GM23338 (cell line): ENCODE measurements around the gene ERN2. TPM values are rescaled to one million over a fixed set of nuclear protein-coding genes. Genes with fewer than 3 reads are reported as not detected.

ENCODE experiments used
- ATAC-seq: fragments of 200-7000 bp; cut with Tn5 transposase; 3 replicates; pipeline ENCODE4 v1.9.1; 2020
- DNase-seq: peaks from one replicate; pipeline ENCODE4 v3.0.0-alpha.2; 2015; ENCODE audit warnings: low spot score
- H2AFZ ChIP-seq: fragments of 200-600 bp; sonication (generic); 2 replicates; pipeline ENCODE4 v1.8.0; 2016; ENCODE audit warnings: antibody characterized with exemption, mild to moderate bottlenecking, moderate library complexity
- H3F3A ChIP-seq: fragments of 200-600 bp; sonication (generic); replicated peaks from 2 replicates; pipeline ENCODE4 v1.8.0; 2017; ENCODE audit warnings: antibody characterized with exemption, mixed run types, low read depth
- H3K27ac ChIP-seq: fragments of 200-600 bp; sonication (generic); 2 replicates; pipeline ENCODE4 v1.6.1; 2016; ENCODE audit warnings: low read depth
- H3K27me3 ChIP-seq: fragments of 200-600 bp; sonication (generic); 2 replicates; pipeline ENCODE4 v1.8.0; 2016; ENCODE audit warnings: mild to moderate bottlenecking, mixed run types, moderate library complexity; ENCODE audit not compliant: insufficient read depth
- H3K36me3 ChIP-seq: fragments of 200-600 bp; sonication (generic); 2 replicates; pipeline ENCODE4 v1.8.0; 2016; ENCODE audit warnings: mild to moderate bottlenecking; ENCODE audit not compliant: insufficient read depth
- H3K4me1 ChIP-seq: fragments of 200-600 bp; sonication (generic); 2 replicates; pipeline ENCODE4 v1.8.0; 2016; ENCODE audit warnings: mild to moderate bottlenecking, moderate library complexity; ENCODE audit not compliant: insufficient read depth
- H3K4me2 ChIP-seq: fragments of 200-600 bp; sonication (generic); 2 replicates; pipeline ENCODE4 v1.7.1; 2017; ENCODE audit warnings: mixed run types
- H3K4me3 ChIP-seq: fragments of 200-600 bp; sonication (generic); 2 replicates; pipeline ENCODE4 v1.6.1; 2016; ENCODE audit warnings: mixed run types
- H3K79me2 ChIP-seq: fragments of 200-600 bp; sonication (generic); replicated peaks from 2 replicates; pipeline ENCODE4 v1.8.0; 2017; ENCODE audit warnings: mild to moderate bottlenecking; ENCODE audit not compliant: insufficient read depth
- H3K9me2 ChIP-seq: fragments of 200-600 bp; sonication (generic); 2 replicates; pipeline ENCODE4 v1.8.0; 2017; ENCODE audit not compliant: insufficient read depth
- H4K20me1 ChIP-seq: fragments of 200-600 bp; sonication (generic); replicated peaks from 2 replicates; pipeline ENCODE4 v1.8.0; 2017; ENCODE audit warnings: mild to moderate bottlenecking; ENCODE audit not compliant: insufficient read depth
- H3K27ac Mint-ChIP-seq: 2 replicates; pipeline ENCODE4 v1.8.0; 2020; ENCODE audit warnings: inconsistent platforms, mild to moderate bottlenecking, moderate library complexity, mixed read lengths
- H3K27me3 Mint-ChIP-seq: 3 replicates; pipeline ENCODE4 v1.8.0; 2022; ENCODE audit warnings: low read depth, mild to moderate bottlenecking, moderate library complexity, mixed read lengths, inconsistent platforms; ENCODE audit not compliant: insufficient read depth, poor library complexity
- H3K36me3 Mint-ChIP-seq: 3 replicates; pipeline ENCODE4 v1.8.0; 2021; ENCODE audit warnings: low read depth, mild to moderate bottlenecking, inconsistent platforms, moderate library complexity, mixed read lengths
- H3K4me1 Mint-ChIP-seq: 3 replicates; pipeline ENCODE4 v1.8.0; 2020; ENCODE audit warnings: mild to moderate bottlenecking, inconsistent platforms, mixed read lengths
- H3K4me3 Mint-ChIP-seq: 3 replicates; pipeline ENCODE4 v1.8.0; 2021; ENCODE audit warnings: moderate library complexity, mild to moderate bottlenecking, inconsistent platforms, mixed read lengths
- H3K9me3 Mint-ChIP-seq: 3 replicates; pipeline ENCODE4 v1.8.0; 2020; ENCODE audit warnings: moderate library complexity, mild to moderate bottlenecking, inconsistent platforms, mixed read lengths
- EZH2phosphoT487 ChIP-seq: fragments of 200-600 bp; sonication (generic); IDR thresholded peaks from one replicate; pipeline ENCODE4 v1.8.1; 2018; ENCODE audit warnings: antibody characterized with exemption; ENCODE audit not compliant: unreplicated experiment
- POLR2AphosphoS5 ChIP-seq: IDR thresholded peaks from 2 replicates; pipeline ENCODE4 v1.6.1; 2016; ENCODE audit warnings: antibody characterized with exemption, low read depth
- STAT1 ChIP-seq: IDR thresholded peaks from one replicate; pipeline ENCODE4 v1.6.1; 2016; ENCODE audit warnings: antibody characterized with exemption; ENCODE audit not compliant: unreplicated experiment
- ZNF114 ChIP-seq: fragments of 250-450 bp; sonication (Bioruptor Pico); IDR thresholded peaks from 2 replicates; pipeline ENCODE4 v1.5.0; 2020; ENCODE audit warnings: mild to moderate bottlenecking, moderate library complexity
- ZNF462 ChIP-seq: fragments of 250-450 bp; sonication (Bioruptor Pico); IDR thresholded peaks from 2 replicates; pipeline ENCODE4 v1.5.0; 2020; ENCODE audit warnings: mild to moderate bottlenecking, moderate library complexity
- polyA plus RNA-seq: library from polyadenylated mRNA; unstranded; fragments of >200 nt; fragmentation: Nextera tagmentation; extraction: Ambion mirVana; gene quantifications from 2 replicates; pipeline ENCODE4 v1.2.1, GENCODE V29; 2016
- total RNA-seq: library from RNA; depleted of rRNA; stranded (reverse); fragments of >200 nt; shearing (Covaris generic); gene quantifications from 2 replicates; pipeline ENCODE4 v1.2.3, GENCODE V29; 2014
- TF ChIP-seq, protein P1 (sequence below), 2 experiments: fragments of 200-600 bp in 1 of 2; sonication (generic) in 1 of 2; conservative IDR thresholded peaks; 2 replicates each; pipeline versions ENCODE4 v1.5.1 to v1.6.1; 2016 to 2017; ENCODE audit warnings: antibody characterized with exemption in 2 of 2, low read depth in 2 of 2, mild to moderate bottlenecking in 2 of 2, moderate library complexity in 1 of 2

The ERN2 gene
- total and polyA plus RNA-seq, 2 experiments from 2014 or later, result 0.97 to 1.1 TPM

DNA sequence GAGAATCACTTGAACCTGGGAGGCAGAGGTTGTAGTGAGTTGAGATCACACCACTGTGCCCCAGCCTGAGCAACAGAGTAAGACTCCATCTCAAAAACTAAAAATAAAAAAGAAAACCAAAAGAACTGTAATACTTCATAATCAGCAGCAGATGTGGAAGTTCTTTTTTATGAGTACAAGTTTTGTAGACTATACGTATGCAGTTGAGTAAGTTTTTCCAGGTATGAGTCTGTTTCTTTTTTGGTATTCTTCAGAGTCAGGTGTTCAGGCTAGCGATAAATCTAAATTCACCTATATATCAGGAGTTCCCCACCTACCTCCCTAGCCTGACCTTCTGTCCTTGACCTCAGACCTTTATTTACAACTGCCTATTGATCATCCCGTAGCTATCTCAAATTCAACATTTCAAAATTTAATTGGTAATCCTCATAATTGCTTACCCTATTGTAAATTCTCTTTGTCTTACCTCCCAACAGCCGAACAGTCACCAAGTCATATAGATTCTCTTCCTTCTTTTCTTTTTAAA, 61.0 kb downstream of the ERN2 start (continued):
- no peak for TF ChIP-seq ZNF462 (CRISPR knock-in tag)
- no peak for TF ChIP-seq STAT1
- TF ChIP-seq, protein P1, sequence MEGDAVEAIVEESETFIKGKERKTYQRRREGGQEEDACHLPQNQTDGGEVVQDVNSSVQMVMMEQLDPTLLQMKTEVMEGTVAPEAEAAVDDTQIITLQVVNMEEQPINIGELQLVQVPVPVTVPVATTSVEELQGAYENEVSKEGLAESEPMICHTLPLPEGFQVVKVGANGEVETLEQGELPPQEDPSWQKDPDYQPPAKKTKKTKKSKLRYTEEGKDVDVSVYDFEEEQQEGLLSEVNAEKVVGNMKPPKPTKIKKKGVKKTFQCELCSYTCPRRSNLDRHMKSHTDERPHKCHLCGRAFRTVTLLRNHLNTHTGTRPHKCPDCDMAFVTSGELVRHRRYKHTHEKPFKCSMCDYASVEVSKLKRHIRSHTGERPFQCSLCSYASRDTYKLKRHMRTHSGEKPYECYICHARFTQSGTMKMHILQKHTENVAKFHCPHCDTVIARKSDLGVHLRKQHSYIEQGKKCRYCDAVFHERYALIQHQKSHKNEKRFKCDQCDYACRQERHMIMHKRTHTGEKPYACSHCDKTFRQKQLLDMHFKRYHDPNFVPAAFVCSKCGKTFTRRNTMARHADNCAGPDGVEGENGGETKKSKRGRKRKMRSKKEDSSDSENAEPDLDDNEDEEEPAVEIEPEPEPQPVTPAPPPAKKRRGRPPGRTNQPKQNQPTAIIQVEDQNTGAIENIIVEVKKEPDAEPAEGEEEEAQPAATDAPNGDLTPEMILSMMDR (conservative IDR thresholded peaks at IDR 0.05; ENCODE audit: low read depth in 2 of 2), result no peak

DNA sequence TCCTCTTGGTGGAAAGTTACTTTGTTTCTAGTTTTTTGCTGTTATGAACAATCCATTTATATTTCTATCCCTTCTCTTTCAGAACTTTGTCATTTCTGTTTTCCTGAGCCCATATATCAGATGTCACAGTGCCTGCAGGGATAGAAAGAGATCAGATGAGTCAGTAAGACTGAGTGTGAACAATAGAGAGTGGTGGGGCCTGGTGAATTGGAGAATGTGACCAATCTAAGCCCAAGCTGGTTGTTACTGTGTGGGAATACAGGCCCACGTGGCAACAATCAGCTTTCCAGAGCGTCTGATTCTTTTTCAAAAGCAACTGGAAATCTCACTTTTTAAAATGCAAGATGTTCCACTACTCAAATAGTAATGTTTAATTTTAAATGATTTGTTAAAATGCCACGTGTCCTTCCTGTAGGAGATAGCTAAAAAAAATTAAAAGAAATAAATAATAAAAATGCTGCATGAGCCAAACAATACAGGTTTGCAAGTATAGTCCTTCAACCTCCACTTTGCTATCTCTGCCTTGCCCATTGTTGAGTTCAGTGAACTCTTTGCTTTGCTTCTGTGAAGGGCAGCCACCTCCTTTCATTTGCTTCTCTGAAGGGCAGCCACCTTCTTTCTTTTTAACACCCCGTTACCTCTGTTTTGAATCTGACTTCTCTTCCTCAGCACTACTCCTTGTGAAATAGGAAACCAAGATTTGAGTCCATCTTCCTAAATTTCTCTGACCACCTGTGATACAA, 62.2 kb downstream of the ERN2 start:
- no peaks in the 10 kb centered on the region for H3F3A ChIP-seq
- peaks cover 31% of the 10 kb centered on the region; the same call in 2 of the 3 replicates for H3K36me3 Mint-ChIP-seq
- TF ChIP-seq POLR2AphosphoS5, result no peak
- TF ChIP-seq EZH2phosphoT487, result no peak
- TF ChIP-seq ZNF114 (CRISPR knock-in tag), result no peak
- H3K4me1 Mint-ChIP-seq, result no peaks in the 10 kb centered on the region
- no peak overlapping the region for H3K27ac ChIP-seq
- no peaks in the 10 kb centered on the region for H3K9me3 Mint-ChIP-seq
- peaks cover 27% of the 10 kb centered on the region for H4K20me1 ChIP-seq
- ATAC-seq (no peak), DNase-seq (no peak)
- H3K79me2 ChIP-seq, result peaks cover 98% of the 10 kb centered on the region
- no peaks in the 10 kb centered on the region for H3K27me3 ChIP-seq
- no peak overlapping the region for H3K4me3 Mint-ChIP-seq
- H2AFZ ChIP-seq, result no peak overlapping the region
- H3K27me3 Mint-ChIP-seq, result peaks cover 4% of the 10 kb centered on the region
- H3K27ac Mint-ChIP-seq, result no peak overlapping the region
- no peak overlapping the region for H3K4me2 ChIP-seq
- peaks cover 11% of the 10 kb centered on the region; the same call in 1 of the 2 replicates for H3K36me3 ChIP-seq
- H3K4me1 ChIP-seq, result no peaks in the 10 kb centered on the region
- no peaks in the 10 kb centered on the region for H3K9me2 ChIP-seq
- H3K4me3 ChIP-seq, result no peak overlapping the region
